GM10248 (cell line): ENCODE measurements around the gene STAG1.

ENCODE experiments used
- CTCF ChIA-PET: fragments of 300-600 bp; sonication (Branson Sonifier 250); formaldehyde crosslinking; extraction: SDS; loops from one replicate; lab custom pipeline; 2021; ENCODE audit warnings: antibody characterized with exemption; lab: Yijun Ruan, JAX
- POLR2A ChIA-PET: fragments of 350-650 bp; sonication (Branson Sonifier 250); formaldehyde crosslinking; extraction: SDS; loops from one replicate; lab custom pipeline; 2020; ENCODE audit warnings: antibody characterized with exemption; lab: Yijun Ruan, JAX
- DNase-seq: peaks from one replicate; pipeline ENCODE4 v3.0.0; 2012; ENCODE audit errors: extremely low spot score
- TF ChIP-seq, protein P1 (sequence below): IDR thresholded peaks from 2 replicates; pipeline ENCODE4 v1.5.1; 2012; ENCODE audit warnings: mild to moderate bottlenecking, low read depth; ENCODE audit errors: extremely low read depth, missing control alignments, control extremely low read depth

STAG1 gene

DNA sequence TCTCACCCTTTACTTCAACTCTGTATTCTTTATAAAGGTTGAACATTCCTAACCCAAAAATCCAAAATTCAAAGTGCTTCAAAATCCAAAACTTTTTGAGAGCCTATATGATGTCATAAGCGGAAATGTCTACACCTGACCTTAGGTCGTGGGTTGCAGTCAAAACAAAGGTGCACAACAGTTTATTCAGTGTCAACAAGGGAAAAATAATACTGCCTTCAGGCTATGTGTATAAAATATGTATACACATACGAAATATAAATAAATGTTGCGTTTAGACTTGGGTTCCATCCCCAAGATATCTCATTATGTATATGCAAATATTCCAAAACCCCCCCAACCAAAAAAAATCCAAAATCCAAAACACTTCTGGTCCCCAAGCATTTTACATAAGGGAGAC lies 90.9 kb downstream of the STAG1 start:
- ChIA-PET CTCF (no interaction called here), POLR2A (no interaction called here)
- DNase-seq = no peak
- TF ChIP-seq, protein P1, sequence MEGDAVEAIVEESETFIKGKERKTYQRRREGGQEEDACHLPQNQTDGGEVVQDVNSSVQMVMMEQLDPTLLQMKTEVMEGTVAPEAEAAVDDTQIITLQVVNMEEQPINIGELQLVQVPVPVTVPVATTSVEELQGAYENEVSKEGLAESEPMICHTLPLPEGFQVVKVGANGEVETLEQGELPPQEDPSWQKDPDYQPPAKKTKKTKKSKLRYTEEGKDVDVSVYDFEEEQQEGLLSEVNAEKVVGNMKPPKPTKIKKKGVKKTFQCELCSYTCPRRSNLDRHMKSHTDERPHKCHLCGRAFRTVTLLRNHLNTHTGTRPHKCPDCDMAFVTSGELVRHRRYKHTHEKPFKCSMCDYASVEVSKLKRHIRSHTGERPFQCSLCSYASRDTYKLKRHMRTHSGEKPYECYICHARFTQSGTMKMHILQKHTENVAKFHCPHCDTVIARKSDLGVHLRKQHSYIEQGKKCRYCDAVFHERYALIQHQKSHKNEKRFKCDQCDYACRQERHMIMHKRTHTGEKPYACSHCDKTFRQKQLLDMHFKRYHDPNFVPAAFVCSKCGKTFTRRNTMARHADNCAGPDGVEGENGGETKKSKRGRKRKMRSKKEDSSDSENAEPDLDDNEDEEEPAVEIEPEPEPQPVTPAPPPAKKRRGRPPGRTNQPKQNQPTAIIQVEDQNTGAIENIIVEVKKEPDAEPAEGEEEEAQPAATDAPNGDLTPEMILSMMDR = no peak

DNA sequence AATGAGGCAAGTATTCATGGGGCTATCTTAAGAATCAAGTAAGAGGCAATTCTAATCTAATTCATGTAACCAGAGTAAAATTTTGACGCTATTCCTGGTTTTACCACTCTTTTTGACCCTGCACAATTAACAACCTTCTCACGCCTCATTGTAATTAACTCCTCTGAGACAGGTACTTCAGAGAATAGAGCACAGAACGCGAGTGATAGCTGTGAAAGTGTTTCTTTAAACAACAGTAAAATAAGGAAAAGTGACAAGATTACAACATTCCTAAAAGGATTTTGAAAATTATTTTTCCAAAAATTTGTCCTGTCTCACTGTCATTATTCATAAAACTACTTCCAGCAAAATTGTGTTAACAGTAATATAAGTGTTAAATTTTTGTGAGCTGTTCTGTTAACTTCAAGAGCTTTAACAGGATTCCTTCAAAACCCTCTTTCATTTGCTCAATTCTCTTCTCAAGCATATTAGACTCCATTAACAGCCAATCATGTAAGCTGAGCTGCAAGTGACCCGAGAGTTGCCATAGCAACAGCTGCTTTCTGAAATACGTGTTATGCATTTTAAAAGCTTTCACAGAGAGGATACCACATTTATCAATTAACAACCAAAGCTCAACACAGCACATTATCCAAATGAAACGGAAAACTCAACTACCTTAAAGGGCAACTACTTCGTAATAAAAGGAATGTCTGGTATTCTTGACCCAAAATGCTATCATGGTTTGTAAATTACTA lies 93.1 kb downstream of the STAG1 start:
- ChIA-PET POLR2A (no interaction called here), CTCF (no interaction called here)
- DNase-seq = no peak
- TF ChIP-seq, protein P1 = no peak

DNA sequence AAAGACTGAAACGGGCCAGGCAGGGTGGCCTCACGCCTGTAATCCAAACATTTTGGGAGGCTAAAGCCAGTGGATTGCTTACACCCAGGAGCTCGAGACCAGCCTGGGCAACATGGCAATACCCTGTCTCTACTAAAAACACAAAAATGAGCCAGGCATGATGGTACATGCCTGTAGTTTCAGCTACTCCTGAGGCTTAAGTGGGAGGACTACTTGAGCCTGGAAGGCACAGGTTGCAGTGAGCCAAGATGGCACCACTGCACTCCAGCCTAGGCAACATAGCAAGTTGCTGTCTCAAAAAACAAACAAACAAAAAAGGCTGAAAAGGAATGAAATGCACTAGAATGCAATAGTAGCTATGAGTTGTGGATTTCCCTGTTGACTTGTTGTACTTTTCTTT lies 94.7 kb downstream of the STAG1 start:
- ChIA-PET POLR2A (no interaction called here), CTCF (interaction anchor here (0.6 to 1.3 kb wide), 2 partner anchors 64 to 356 kb away, joined by 3 to 4 read pairs; no protein-coding TSS in a partner anchor)
- TF ChIP-seq, protein P1 = no peak
- DNase-seq = no peak

DNA sequence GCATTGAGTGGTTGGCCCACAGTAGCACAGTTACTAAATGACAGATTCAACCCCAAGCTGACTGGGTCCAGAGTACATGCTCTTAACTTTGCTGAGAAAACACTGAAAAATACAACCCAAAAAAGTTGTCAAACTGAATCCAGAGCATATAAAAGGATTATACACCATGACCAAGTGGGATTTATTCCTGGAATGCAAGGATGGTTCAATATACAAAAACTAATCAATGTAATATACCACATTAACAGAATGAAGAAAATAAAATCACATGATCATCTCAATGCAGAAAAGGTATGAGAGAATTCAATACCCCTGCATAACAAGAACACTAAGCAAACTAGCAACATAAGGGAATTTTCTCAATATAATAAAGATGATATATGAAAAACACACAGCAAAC lies 98.5 kb downstream of the STAG1 start:
- TF ChIP-seq, protein P1 = no peak

DNA sequence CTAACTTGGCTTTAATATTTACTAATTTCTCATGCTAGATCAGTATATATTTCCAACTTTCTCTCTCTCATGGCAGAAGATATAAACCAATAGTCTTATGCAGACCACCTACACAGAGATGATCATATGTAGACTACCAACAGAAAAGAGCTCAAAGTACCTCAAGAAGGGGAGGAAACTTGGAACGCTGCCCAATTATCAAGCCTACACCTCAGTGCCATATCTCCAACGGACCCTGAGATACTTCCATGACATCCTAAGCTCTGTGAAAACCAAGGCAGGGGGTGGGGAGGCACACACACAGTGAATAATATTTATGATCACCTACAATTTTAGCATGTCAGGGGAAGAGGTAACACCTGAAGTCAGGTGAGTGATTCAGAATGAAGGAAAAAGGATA lies 100.6 kb downstream of the STAG1 start:
- POLR2A ChIA-PET = no interaction called here
- CTCF ChIA-PET = interaction anchor here (0.8 to 2.2 kb wide), 4 partner anchors 9 to 101 kb away, joined by 3 to 6 read pairs (median 4); partner anchors contain the start of gene STAG1
- DNase-seq = no peak
- TF ChIP-seq, protein P1 = no peak

More for the DNA sequence above, 98.5 kb downstream of the STAG1 start:
- CTCF ChIA-PET = no interaction called here
- no peak for DNase-seq
- POLR2A ChIA-PET = no interaction called here

DNA sequence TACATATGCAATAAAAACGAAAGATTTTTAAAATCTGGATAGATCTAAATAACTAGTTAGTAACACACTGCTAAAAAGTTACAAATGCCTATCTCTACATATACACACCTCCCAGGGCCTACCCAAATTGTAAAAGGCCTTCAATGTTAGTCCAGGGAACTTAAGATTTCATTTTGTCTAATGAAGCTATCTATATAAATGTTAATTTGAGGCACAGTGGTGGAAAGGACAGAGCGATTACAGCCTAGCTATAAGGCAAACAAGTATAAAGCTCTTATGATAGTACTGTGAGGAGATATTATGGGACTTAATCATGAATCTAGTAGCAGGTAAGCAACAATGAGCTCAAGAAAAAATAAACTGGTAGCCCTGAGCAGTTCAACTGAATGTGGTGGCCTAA lies 101.7 kb downstream of the STAG1 start:
- ChIA-PET CTCF (interaction anchor here (0.8 to 2.2 kb wide), 3 partner anchors 8 to 102 kb away, joined by 3 to 6 read pairs (median 4); partner anchors contain the start of gene STAG1), POLR2A (no interaction called here)
- TF ChIP-seq, protein P1 = no peak
- no peak for DNase-seq
